ENCODE results near the gene SLC9A3. TPM values are rescaled to one million over a fixed set of nuclear protein-coding genes. Genes with fewer than 3 reads are reported as not detected.

Gene SLC9A3
- total RNA-seq, 2 donors from 2014 or later, result 1.6 to 2.2 TPM

- no peak overlapping the region for H3K27ac Mint-ChIP-seq
- no peaks in the 10 kb centered on the region for H3K4me1 Mint-ChIP-seq
- no peaks in the 10 kb centered on the region for H3K9me3 Mint-ChIP-seq
- H3K27me3 Mint-ChIP-seq, result peaks cover 8% of the 10 kb centered on the region
- peaks cover 21% of the 10 kb centered on the region for H3K36me3 Mint-ChIP-seq (ENCODE audit: low read depth)
- H3K4me3 Mint-ChIP-seq, result no peak overlapping the region
- peak; percentile 5 for ATAC-seq (replicated peaks)
Measured at GRCh38 chr5:436641-436975, 87.6 kb downstream of the SLC9A3 start.

GRCh38 chr5:435961-436640 is 88.1 kb downstream of the SLC9A3 start:
- Mint-ChIP-seq H3K27ac (no peak overlapping the region), H3K4me3 (no peak overlapping the region), H3K4me1 (no peaks in the 10 kb centered on the region), H3K9me3 (no peaks in the 10 kb centered on the region), H3K36me3 (ENCODE audit: low read depth) (peaks cover 22% of the 10 kb centered on the region), H3K27me3 (peaks cover 8% of the 10 kb centered on the region)
- peak; percentile 30 for ATAC-seq (replicated peaks)

DNA sequence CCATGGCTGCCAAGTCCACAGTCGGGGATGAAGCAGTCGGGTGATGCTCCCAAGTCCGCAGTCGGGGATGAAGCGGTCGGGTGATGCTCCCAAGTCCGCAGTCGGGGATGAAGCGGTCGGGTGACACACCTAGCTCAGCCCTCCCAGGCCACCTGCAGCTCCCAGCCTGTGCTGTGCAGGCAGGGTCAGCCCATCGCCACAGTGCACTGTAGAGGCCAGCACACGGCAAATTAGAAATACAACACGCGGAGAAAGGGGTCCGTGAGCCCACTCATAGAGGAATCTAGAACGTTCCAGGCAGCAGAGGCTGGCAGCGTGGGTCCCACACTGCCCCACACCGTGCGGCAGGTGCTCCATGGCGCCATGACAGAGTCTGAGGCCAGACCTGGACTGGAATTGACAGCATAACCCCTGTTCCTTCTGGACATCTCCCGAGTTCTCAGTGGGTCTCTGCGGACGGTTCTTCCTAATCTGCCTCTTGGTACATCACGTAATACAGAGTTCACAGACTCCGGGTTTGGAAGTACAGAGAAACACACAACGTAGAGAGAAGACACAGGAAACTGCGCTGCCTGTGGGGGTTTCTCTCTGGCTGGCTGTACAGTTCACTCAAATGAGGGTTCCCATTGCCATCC is 89.0 kb downstream of the SLC9A3 start:
- no peak for ATAC-seq (replicated peaks)
- no peak overlapping the region for H3K4me3 Mint-ChIP-seq

GRCh38 chr5:434443-435146 is 89.7 kb downstream of the SLC9A3 start:
- ATAC-seq (replicated peaks), result no peak
- H3K27me3 Mint-ChIP-seq, result peaks cover 8% of the 10 kb centered on the region
- no peak overlapping the region for H3K27ac Mint-ChIP-seq
- peaks cover 33% of the 10 kb centered on the region for H3K36me3 Mint-ChIP-seq (ENCODE audit: low read depth)
- H3K4me1 Mint-ChIP-seq, result no peaks in the 10 kb centered on the region
- no peaks in the 10 kb centered on the region for H3K9me3 Mint-ChIP-seq
- H3K4me3 Mint-ChIP-seq, result no peak overlapping the region

More for the DNA sequence above, 89.0 kb downstream of the SLC9A3 start:
- Mint-ChIP-seq H3K9me3 (no peaks in the 10 kb centered on the region), H3K27ac (no peak overlapping the region), H3K36me3 (ENCODE audit: low read depth) (peaks cover 27% of the 10 kb centered on the region), H3K27me3 (peaks cover 8% of the 10 kb centered on the region), H3K4me1 (no peaks in the 10 kb centered on the region)

DNA sequence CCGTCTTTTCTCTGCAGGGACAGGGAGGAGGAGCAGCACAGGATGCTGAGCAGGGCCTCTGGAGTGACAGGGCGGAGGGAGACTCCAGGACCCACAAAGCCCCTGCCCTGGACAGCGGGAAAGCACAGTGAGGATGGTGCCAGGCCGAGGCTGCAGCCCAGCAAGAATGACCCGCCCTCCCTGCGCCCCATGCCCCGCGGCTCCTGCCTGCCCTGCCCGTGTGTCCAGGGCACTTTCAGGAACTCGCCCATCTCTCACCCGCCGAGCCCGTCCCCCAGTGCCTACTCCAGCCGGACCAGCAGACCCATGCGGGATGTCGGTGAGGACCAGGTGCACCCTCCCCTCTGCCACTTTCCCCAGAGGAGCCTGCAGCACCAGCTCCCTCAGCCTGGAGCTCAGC is 90.4 kb downstream of the SLC9A3 start:
- no peak overlapping the region for H3K27ac Mint-ChIP-seq
- ATAC-seq (replicated peaks), result no peak
- no peak overlapping the region for H3K4me3 Mint-ChIP-seq
- H3K27me3 Mint-ChIP-seq, result peaks cover 8% of the 10 kb centered on the region
- no peaks in the 10 kb centered on the region for H3K4me1 Mint-ChIP-seq
- H3K36me3 Mint-ChIP-seq (ENCODE audit: low read depth), result peaks cover 36% of the 10 kb centered on the region
- H3K9me3 Mint-ChIP-seq, result no peaks in the 10 kb centered on the region

- H3K36me3 Mint-ChIP-seq (ENCODE audit: low read depth), result peaks cover 43% of the 10 kb centered on the region
- H3K4me3 Mint-ChIP-seq, result no peak overlapping the region
- H3K4me1 Mint-ChIP-seq, result peaks cover under 1% of the 10 kb centered on the region
- no peaks in the 10 kb centered on the region for H3K9me3 Mint-ChIP-seq
- H3K27ac Mint-ChIP-seq, result no peak overlapping the region
- no peak for ATAC-seq (replicated peaks)
- H3K27me3 Mint-ChIP-seq, result peaks cover 8% of the 10 kb centered on the region
Measured at GRCh38 chr5:432928-433791, 91.1 kb downstream of the SLC9A3 start.

- Mint-ChIP-seq H3K36me3 (ENCODE audit: low read depth) (peaks cover 49% of the 10 kb centered on the region), H3K4me1 (peaks cover 5% of the 10 kb centered on the region), H3K4me3 (no peak overlapping the region), H3K9me3 (no peaks in the 10 kb centered on the region), H3K27ac (no peak overlapping the region), H3K27me3 (peaks cover 11% of the 10 kb centered on the region)
- no peak for ATAC-seq (replicated peaks)
Measured at GRCh38 chr5:432201-432927, 91.9 kb downstream of the SLC9A3 start.

DNA sequence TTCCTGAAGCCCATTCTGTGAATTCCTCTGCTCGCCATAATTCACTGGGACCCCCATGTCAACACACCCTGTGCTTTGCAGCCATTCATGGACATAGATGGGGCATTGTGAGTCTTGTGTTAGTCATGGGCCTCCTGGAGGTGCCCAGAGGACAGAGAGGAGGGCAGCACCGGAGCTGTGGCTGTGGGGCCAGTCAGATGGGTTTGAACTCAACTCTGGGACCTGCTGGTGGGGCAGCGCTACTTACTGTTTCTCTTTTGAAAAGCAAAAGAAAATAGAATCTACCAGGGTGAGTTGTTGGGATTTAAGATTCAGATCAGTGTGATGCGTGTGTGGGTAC is 92.6 kb downstream of the SLC9A3 start:
- Mint-ChIP-seq H3K27ac (no peak overlapping the region), H3K9me3 (no peaks in the 10 kb centered on the region), H3K4me3 (no peak overlapping the region), H3K36me3 (ENCODE audit: low read depth) (peaks cover 53% of the 10 kb centered on the region), H3K4me1 (peaks cover 8% of the 10 kb centered on the region), H3K27me3 (peaks cover 15% of the 10 kb centered on the region)
- no peak for ATAC-seq (replicated peaks)

DNA sequence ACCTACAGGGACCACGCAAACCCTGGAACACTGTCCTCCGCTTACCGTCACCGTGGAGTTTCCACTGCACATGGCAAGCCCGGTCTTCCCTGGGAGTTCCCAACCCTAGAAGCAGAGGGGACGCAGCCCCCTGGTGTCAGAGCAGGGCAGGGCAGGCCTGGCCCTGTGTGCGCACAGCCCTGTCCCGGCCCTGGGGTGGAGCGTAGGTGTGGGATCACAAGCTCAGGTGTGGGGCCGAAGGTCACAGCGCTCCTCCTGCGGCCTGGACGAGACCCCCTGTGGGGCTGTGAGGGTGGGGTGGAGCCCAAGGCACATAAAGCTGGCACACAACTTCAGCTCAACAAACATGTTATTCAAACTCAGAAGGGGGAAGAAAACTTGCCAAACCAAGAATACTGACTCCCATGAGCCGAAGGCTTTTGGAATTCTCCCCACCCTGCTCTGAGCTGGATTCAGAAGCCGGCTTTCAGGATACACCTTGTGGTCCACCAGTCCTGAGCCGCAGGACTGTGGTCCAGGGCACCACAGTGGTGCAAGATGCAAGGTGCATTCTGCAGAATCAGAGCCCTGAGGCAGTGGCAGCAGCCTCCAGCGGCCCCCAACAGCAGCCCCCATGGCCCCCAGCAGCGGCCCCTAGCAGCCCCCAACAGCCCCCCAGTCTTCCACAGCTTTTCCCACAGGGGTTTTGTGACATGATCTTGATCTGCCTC is 93.1 kb downstream of the SLC9A3 start:
- H3K27me3 Mint-ChIP-seq, result peaks cover 21% of the 10 kb centered on the region
- no peak overlapping the region for H3K27ac Mint-ChIP-seq
- H3K4me1 Mint-ChIP-seq, result peaks cover 14% of the 10 kb centered on the region
- peak; percentile 81 for ATAC-seq (replicated peaks)
- H3K36me3 Mint-ChIP-seq (ENCODE audit: low read depth), result peaks cover 54% of the 10 kb centered on the region
- no peak overlapping the region for H3K4me3 Mint-ChIP-seq
- H3K9me3 Mint-ChIP-seq, result no peaks in the 10 kb centered on the region

DNA sequence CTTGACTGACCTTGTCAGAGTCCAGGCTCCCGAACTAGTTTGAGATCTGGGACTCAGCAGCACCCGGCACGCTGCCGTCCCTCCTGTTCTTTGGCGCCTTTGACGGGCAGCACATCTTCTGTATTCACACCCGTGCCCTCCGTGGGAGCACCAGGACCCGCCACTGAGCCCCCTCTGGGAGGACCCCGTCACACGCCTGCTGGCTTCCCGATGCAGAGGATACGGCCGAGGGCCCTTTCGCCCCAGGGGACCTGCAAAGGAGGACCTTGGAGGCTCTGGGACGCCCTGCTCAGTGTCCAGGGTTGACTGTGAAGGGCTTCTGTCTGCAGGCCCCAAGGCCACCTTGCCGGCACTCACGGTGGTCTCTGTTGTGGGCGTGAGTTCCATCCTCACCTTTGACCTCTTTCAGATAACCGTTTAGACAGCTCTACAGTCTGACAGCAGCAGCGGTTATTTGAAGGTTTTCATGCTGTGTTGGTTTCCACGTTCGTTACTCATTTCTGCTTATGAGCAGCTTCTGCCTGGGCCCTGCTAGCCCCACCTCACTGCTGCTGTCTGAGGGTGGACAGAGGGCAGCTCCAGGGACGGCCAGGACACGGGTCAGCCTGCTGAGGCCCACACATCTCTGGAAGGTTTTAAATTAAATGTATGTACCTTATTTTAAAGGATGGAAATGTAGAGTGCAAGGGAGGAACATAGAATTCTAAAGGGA is 93.9 kb downstream of the SLC9A3 start:
- no peak overlapping the region for H3K4me3 Mint-ChIP-seq
- no peaks in the 10 kb centered on the region for H3K9me3 Mint-ChIP-seq
- ATAC-seq (replicated peaks), result no peak
- H3K4me1 Mint-ChIP-seq, result peaks cover 18% of the 10 kb centered on the region
- peaks cover 21% of the 10 kb centered on the region for H3K27me3 Mint-ChIP-seq
- H3K36me3 Mint-ChIP-seq (ENCODE audit: low read depth), result peaks cover 59% of the 10 kb centered on the region
- H3K27ac Mint-ChIP-seq, result no peak overlapping the region

GRCh38 chr5:429453-430188 is 94.6 kb downstream of the SLC9A3 start:
- Mint-ChIP-seq H3K27me3 (peaks cover 21% of the 10 kb centered on the region), H3K36me3 (ENCODE audit: low read depth) (peaks cover 59% of the 10 kb centered on the region), H3K27ac (no peak overlapping the region), H3K9me3 (no peaks in the 10 kb centered on the region), H3K4me1 (peaks cover 18% of the 10 kb centered on the region), H3K4me3 (no peak overlapping the region)
- ATAC-seq (replicated peaks), result no peak

GRCh38 chr5:428754-429452 is 95.3 kb downstream of the SLC9A3 start:
- H3K9me3 Mint-ChIP-seq, result no peaks in the 10 kb centered on the region
- peaks cover 21% of the 10 kb centered on the region for H3K27me3 Mint-ChIP-seq
- no peak overlapping the region for H3K27ac Mint-ChIP-seq
- peaks cover 59% of the 10 kb centered on the region for H3K36me3 Mint-ChIP-seq (ENCODE audit: low read depth)
- H3K4me3 Mint-ChIP-seq, result no peak overlapping the region
- no peak for ATAC-seq (replicated peaks)
- H3K4me1 Mint-ChIP-seq, result peaks cover 18% of the 10 kb centered on the region

Data from activated T-helper 17 cell treated with anti-CD3 and anti-CD28 coated beads, Interleukin-2, amount 50 U/mL, for 72 hours (primary cell).